Measurements from ENCODE around the gene LRRC66. TPM values are rescaled to one million over a fixed set of nuclear protein-coding genes. Genes with fewer than 3 reads are reported as not detected.

LRRC66 gene
- total RNA-seq, 1 experiment from 2014 or later, result not detected

DNA sequence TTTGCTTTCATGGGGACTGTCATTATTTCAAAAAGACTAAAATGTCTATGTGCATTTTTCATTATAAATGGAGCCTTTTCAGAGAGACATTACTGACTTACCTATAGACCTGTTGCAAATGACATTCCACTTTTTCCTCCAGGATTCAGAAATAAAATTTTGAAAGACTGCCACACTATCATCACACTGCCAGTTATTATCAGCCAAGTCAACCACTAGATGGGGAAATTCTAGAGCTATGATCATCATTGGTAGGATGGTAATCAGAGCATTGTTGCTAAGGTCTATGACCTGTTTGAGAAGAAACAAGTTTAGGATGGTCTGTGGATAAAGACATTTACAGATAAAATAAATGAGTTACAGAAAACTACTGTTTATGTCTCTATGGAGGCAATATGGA lies 22.5 kb downstream of the LRRC66 start:
- Mint-ChIP-seq H3K4me1 (peaks cover 12 to 13% of the 10 kb centered on the region in 2 experiments), H3K9me3 (peaks cover 0 to 7% of the 10 kb centered on the region in 2 experiments; a peak in 1 of 5 replicates), H3K36me3 (ENCODE audit: insufficient read depth in 1 of 3, low read depth in 3 of 3) (no peaks in the 10 kb centered on the region; a peak in 1 of 7 replicates), H3K27me3 (ENCODE audit: low read depth) (no peaks in the 10 kb centered on the region; the same call in 1 of the 2 replicates), H3K27ac (no peak overlapping the region), H3K4me3 (no peak overlapping the region)
- Histone ChIP-seq H2BK120ac (ENCODE audit: low read depth, low read length, poor library complexity, severe bottlenecking) (no peak overlapping the region), H3K18ac (ENCODE audit: insufficient read length, low read depth, low read length) (no peak overlapping the region), H3K4me1 (ENCODE audit: insufficient read depth, low read length) (no peaks in the 10 kb centered on the region), H3K4ac (ENCODE audit: low read depth, low read length) (no peak overlapping the region), H3K4me2 (ENCODE audit: insufficient read depth, insufficient read length, low read length) (no peak overlapping the region), H3K27ac (ENCODE audit: insufficient read length, low read depth, low read length) (no peak overlapping the region), H4K91ac (ENCODE audit: insufficient read length, low read depth, low read length) (no peak overlapping the region), H3K23ac (ENCODE audit: insufficient read length, low read depth, low read length) (no peak overlapping the region), H2AK5ac (ENCODE audit: insufficient read length, low read length) (no peak overlapping the region), H4K8ac (replicated peaks; ENCODE audit: insufficient read length, low read depth, low read length) (no peak overlapping the region), H3K9ac (ENCODE audit: extremely low read depth, insufficient read length, low read length) (no peak overlapping the region), H3K79me1 (ENCODE audit: insufficient read depth, low read depth, low read length, poor library complexity, severe bottlenecking) (no peaks in the 10 kb centered on the region), H3K56ac (ENCODE audit: insufficient read length, low read depth, low read length) (no peak overlapping the region), H3K27me3 (ENCODE audit: insufficient read depth, low read length) (no peaks in the 10 kb centered on the region), H2AFZ (ENCODE audit: low read length) (no peak overlapping the region), H3K79me2 (ENCODE audit: insufficient read depth, low read length) (no peaks in the 10 kb centered on the region), H2BK15ac (ENCODE audit: low read depth, low read length) (no peak overlapping the region), H3T11ph (ENCODE audit: low read length) (no peak overlapping the region), H4K20me1 (ENCODE audit: control insufficient read depth, insufficient read depth, insufficient read length) (no peaks in the 10 kb centered on the region), H2BK12ac (ENCODE audit: insufficient read length, low read depth, low read length) (no peak overlapping the region), H3K23me2 (ENCODE audit: insufficient read length, low read depth, low read length, poor library complexity, severe bottlenecking) (no peaks in the 10 kb centered on the region), H4K5ac (ENCODE audit: insufficient read length, low read depth, low read length) (no peak overlapping the region), H2BK20ac (ENCODE audit: low read depth, low read length, poor library complexity, severe bottlenecking) (no peak overlapping the region), H3K14ac (ENCODE audit: insufficient read depth, low read length) (no peak overlapping the region), H2BK5ac (ENCODE audit: insufficient read length, low read length) (no peak overlapping the region), H3K9me3 (ENCODE audit: control insufficient read depth, low read depth, low read length) (no peaks in the 10 kb centered on the region)
- DNase-seq, result no peak
- TF ChIP-seq, protein P1, sequence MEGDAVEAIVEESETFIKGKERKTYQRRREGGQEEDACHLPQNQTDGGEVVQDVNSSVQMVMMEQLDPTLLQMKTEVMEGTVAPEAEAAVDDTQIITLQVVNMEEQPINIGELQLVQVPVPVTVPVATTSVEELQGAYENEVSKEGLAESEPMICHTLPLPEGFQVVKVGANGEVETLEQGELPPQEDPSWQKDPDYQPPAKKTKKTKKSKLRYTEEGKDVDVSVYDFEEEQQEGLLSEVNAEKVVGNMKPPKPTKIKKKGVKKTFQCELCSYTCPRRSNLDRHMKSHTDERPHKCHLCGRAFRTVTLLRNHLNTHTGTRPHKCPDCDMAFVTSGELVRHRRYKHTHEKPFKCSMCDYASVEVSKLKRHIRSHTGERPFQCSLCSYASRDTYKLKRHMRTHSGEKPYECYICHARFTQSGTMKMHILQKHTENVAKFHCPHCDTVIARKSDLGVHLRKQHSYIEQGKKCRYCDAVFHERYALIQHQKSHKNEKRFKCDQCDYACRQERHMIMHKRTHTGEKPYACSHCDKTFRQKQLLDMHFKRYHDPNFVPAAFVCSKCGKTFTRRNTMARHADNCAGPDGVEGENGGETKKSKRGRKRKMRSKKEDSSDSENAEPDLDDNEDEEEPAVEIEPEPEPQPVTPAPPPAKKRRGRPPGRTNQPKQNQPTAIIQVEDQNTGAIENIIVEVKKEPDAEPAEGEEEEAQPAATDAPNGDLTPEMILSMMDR (conservative IDR thresholded peaks at IDR 0.05), result no peak
